K562 (cell line): Measurements from ENCODE around the gene LTA4H. TPM values are rescaled to one million over a fixed set of nuclear protein-coding genes. Genes with fewer than 3 reads are reported as not detected.

ENCODE experiments used
- ATAC-seq: fragments of 200-7000 bp; cut with Tn5 transposase; 3 replicates; pipeline ENCODE4 v1.9.1; 2020; ENCODE audit warnings: moderate library complexity
- BruUV-seq: library from RNA; stranded (reverse); fragments of 400-500 nt; replicated peaks from 2 replicates; lab custom pipeline; 2021; lab: Mats Ljungman, UMichigan
- CTCF ChIA-PET: fragments of 300-600 bp; formaldehyde crosslinking; extraction: SDS; loops from one replicate; lab custom pipeline; 2021; ENCODE audit warnings: low intra/inter-chr PET ratio; lab: Yijun Ruan, JAX
- POLR2A ChIA-PET: fragments of 300-600, 350-650 bp; sonication (Branson Sonifier 250); formaldehyde crosslinking; extraction: SDS; loops from one replicate; lab custom pipeline; 2021; ENCODE audit warnings: antibody characterized with exemption, inconsistent platforms; lab: Yijun Ruan, JAX
- DNase-seq, 4 experiments: peaks; one replicate each; pipeline versions ENCODE4 v3.0.0 to v3.0.0-alpha.2; 2011 to 2018; ENCODE audit warnings: low spot score in 3 of 4, mixed read lengths in 3 of 4; ENCODE audit errors: extremely low read depth in 1 of 4
- FAIRE-seq: peaks from 2 replicates; lab custom pipeline; 2011; peaks lifted over from hg19 to GRCh38; lab: Jason Lieb, UNC
- H2AFZ ChIP-seq: 2 replicates; pipeline ENCODE4 v1.6.0; 2011; ENCODE audit warnings: low read depth, low read length, control low read depth, inconsistent platforms
- H3K27ac ChIP-seq: fragments of 200-600 bp; 3 replicates; pipeline ENCODE4 v1.8.0; 2011; ENCODE audit warnings: low read depth, mild to moderate bottlenecking, control low read depth, inconsistent platforms, low read length, moderate library complexity, mixed read lengths; ENCODE audit errors: extremely low read depth
- H3K27me3 ChIP-seq, 2 experiments: fragments of 300-600 bp in 1 of 2; 2 replicates in 1 of 2; 3 replicates in 1 of 2; pipeline versions ENCODE4 v1.6.0 to v1.8.0; 2011; ENCODE audit warnings: inconsistent platforms in 2 of 2, low read length in 2 of 2, mild to moderate bottlenecking in 1 of 2, mixed read lengths in 1 of 2, moderate library complexity in 1 of 2; ENCODE audit not compliant: control insufficient read depth in 2 of 2, insufficient read depth in 2 of 2
- H3K36me3 ChIP-seq: fragments of 300-600 bp; 3 replicates; pipeline ENCODE4 v1.8.0; 2011; ENCODE audit warnings: mild to moderate bottlenecking, low read length, inconsistent platforms; ENCODE audit not compliant: control insufficient read depth, insufficient read depth
- H3K4me1 ChIP-seq, 2 experiments: fragments of 200-600 bp in 1 of 2; replicated peaks in 1 of 2; 2 replicates in 1 of 2; 3 replicates in 1 of 2; pipeline versions ENCODE4 v1.5.1 to v1.8.0; 2011; ENCODE audit warnings: inconsistent platforms in 2 of 2, low read length in 2 of 2, mild to moderate bottlenecking in 1 of 2, mixed read lengths in 1 of 2, moderate library complexity in 1 of 2; ENCODE audit not compliant: control insufficient read depth in 2 of 2, insufficient read depth in 2 of 2
- H3K4me2 ChIP-seq: 2 replicates; pipeline ENCODE4 v1.6.1; 2011; ENCODE audit warnings: low read length, control low read depth, inconsistent platforms, mixed read lengths; ENCODE audit not compliant: insufficient read depth
- H3K4me3 ChIP-seq: fragments of 200-600 bp; sonication (generic), shearing (Covaris generic); 2 replicates; pipeline ENCODE4 v1.5.1; 2016; ENCODE audit warnings: control low read depth, inconsistent platforms
- H3K79me2 ChIP-seq: fragments of 200-600 bp; 3 replicates; pipeline ENCODE4 v1.8.0; 2011; ENCODE audit warnings: low read length, inconsistent platforms; ENCODE audit not compliant: control insufficient read depth, insufficient read depth
- H3K9ac ChIP-seq, 2 experiments: 2 replicates each; pipeline versions ENCODE4 v1.6.0 to v1.6.1; 2011; ENCODE audit warnings: low read depth in 2 of 2, low read length in 2 of 2, control low read depth in 1 of 2, inconsistent platforms in 1 of 2, mild to moderate bottlenecking in 1 of 2, mixed read lengths in 1 of 2; ENCODE audit not compliant: insufficient read depth in 1 of 2
- H3K9me1 ChIP-seq: one replicate; pipeline ENCODE4 v1.6.0; 2011; ENCODE audit warnings: inconsistent platforms, mild to moderate bottlenecking, low read length, moderate library complexity; ENCODE audit not compliant: control insufficient read depth, insufficient read depth
- H3K9me3 ChIP-seq: replicated peaks from 2 replicates; pipeline ENCODE4 v1.5.1; 2011; ENCODE audit warnings: low read depth, low read length, inconsistent platforms; ENCODE audit not compliant: control insufficient read depth, insufficient read depth
- H4K20me1 ChIP-seq: replicated peaks from 2 replicates; pipeline ENCODE4 v1.6.1; 2011; ENCODE audit warnings: low read length, inconsistent platforms, mixed read lengths; ENCODE audit not compliant: control insufficient read depth, insufficient read depth
- HNRNPLL ChIP-seq: fragments of 200-400 bp; formaldehyde crosslinking; IDR thresholded peaks from 2 replicates; pipeline ENCODE4 v1.6.1; 2017; ENCODE audit warnings: low read length, low read depth, mild to moderate bottlenecking; ENCODE audit not compliant: poor library complexity, severe bottlenecking
- MNT ChIP-seq, 2 experiments: fragments of 450-650 bp; conservative IDR thresholded peaks; 2 replicates each; pipeline ENCODE4 v1.6.1; 2017; ENCODE audit warnings: mild to moderate bottlenecking in 2 of 2, moderate library complexity in 2 of 2
- PML ChIP-seq: IDR thresholded peaks from 2 replicates; pipeline ENCODE4 v1.6.1; 2012; ENCODE audit warnings: low read length, inconsistent platforms
- SETDB1 ChIP-seq: IDR thresholded peaks from one replicate; pipeline ENCODE4 v1.6.1; 2012; ENCODE audit warnings: low read length, control low read depth, inconsistent platforms
- SIN3B ChIP-seq: fragments of 450-650 bp; IDR thresholded peaks from 2 replicates; pipeline ENCODE4 v1.6.1; 2017; ENCODE audit warnings: low read depth, mild to moderate bottlenecking, moderate library complexity
- ZNF609 ChIP-seq: sonication (generic); formaldehyde crosslinking; IDR thresholded peaks from 2 replicates; pipeline ENCODE4 v1.8.1; 2023; ENCODE audit warnings: missing genetic modification reagents, mild to moderate bottlenecking, borderline replicate concordance
- WGBS: fragments of 100-300 bp; shearing (Covaris generic); methylation state at CpG from one replicate; pipeline ENCODE4 v1.1.6; 2016; ENCODE audit warnings: low coverage, mixed read lengths; ENCODE audit not compliant: insufficient coverage; ENCODE audit errors: missing lambda C conversion rate; 5-methylcytosine and 5-hydroxymethylcytosine counted together
- in situ Hi-C: fragments of 300-500 bp; cut with MboI; formaldehyde crosslinking; loops from 4 replicates; pipeline ENCODE4 v1.15.0; 2018; ENCODE audit warnings: inconsistent platforms, mixed read lengths
- intact Hi-C: fragments of 100-400 bp; cut with micrococcal nuclease; formaldehyde crosslinking; loops from 2 replicates; pipeline ENCODE4 v1.14.2; 2022
- polyA plus RNA-seq, 8 experiments: library from polyadenylated mRNA; depleted of rRNA in 4 of 8; stranded (reverse) in 5 of 8; unstranded in 3 of 8; fragments of >200 nt; fragmentation: Nextera tagmentation in 2 of 8; fragmentation: Illumina TruSeq in 1 of 8; extraction: Ambion mirVana in 2 of 8; extraction: Trizol in 1 of 8; gene quantifications; 2 replicates each; pipeline versions ENCODE4 v1.2.1 to v1.2.3, GENCODE V29; 2011 to 2014; ENCODE audit warnings: inconsistent platforms in 1 of 8, missing spikeins in 1 of 8
- total RNA-seq, 7 experiments: library from RNA; depleted of rRNA in 6 of 7; stranded (reverse); fragments of >200 nt in 6 of 7; fragmentation: Illumina TruSeq in 2 of 7; extraction: Trizol in 2 of 7; gene quantifications; 2 replicates each; pipeline versions ENCODE4 v1.2.1 to v1.2.3, GENCODE V29; 2011 to 2021; ENCODE audit warnings: low replicate concordance in 1 of 7

The LTA4H gene
- total and polyA plus RNA-seq, 9 of the 15 experiments (the other 6 are each of a cell fraction or from before 2014, with no cell fraction given) = 25.2 to 58.1 (median 40.5) TPM

GRCh38 chr12:95975491-95975890 lies 59.9 kb downstream of the LTA4H start:
- Histone ChIP-seq H3K36me3 (no peaks in the 10 kb centered on the region), H3K4me2 (no peak overlapping the region), H4K20me1 (peaks cover 4% of the 10 kb centered on the region; the same call in 1 of the 2 replicates), H3K27me3 (peaks cover 20 to 27% of the 10 kb centered on the region in 2 experiments), H3K4me1 (peaks cover 0 to 5% of the 10 kb centered on the region in 2 experiments; a peak in 1 of 5 replicates), H2AFZ (no peak overlapping the region), H3K9me3 (no peaks in the 10 kb centered on the region)
- ChIA-PET CTCF (no interaction called here), POLR2A (no interaction called here)
- FAIRE-seq (no peak), DNase-seq (no peak)
- 0% methylated on average over 4 of the region's 4 CpGs for WGBS
- TF ChIP-seq MNT (conservative IDR thresholded peaks at IDR 0.05) = no peak
- no peak for TF ChIP-seq PML
- no peak for TF ChIP-seq ZNF609 (CRISPR knock-in tag)
- TF ChIP-seq SETDB1 = no peak
- TF ChIP-seq SIN3B = no peak
- no peak for TF ChIP-seq HNRNPLL
- TF ChIP-seq, all 486 proteins: peak for 0
- Histone ChIP-seq H3K4me3 (no peak overlapping the region), H3K9ac (no peak overlapping the region), H3K79me2 (no peaks in the 10 kb centered on the region), H3K9me1 (no peaks in the 10 kb centered on the region), H3K27ac (no peak overlapping the region)
- intact Hi-C loops = no loop called here
- ATAC-seq = no peak
- in situ Hi-C loops = no loop called here
- BruUV-seq = no TSS peak
